Measurements from ENCODE around the gene CHD2. TPM values are rescaled to one million over a fixed set of nuclear protein-coding genes. Genes with fewer than 3 reads are reported as not detected.

Gene CHD2
- total and polyA plus RNA-seq, 10 of the 15 experiments (the other 5 are each of a cell fraction or from before 2014, with no cell fraction given): 38.1 to 94.7 (median 63.3) TPM

- peak overlapping the region; percentile 27; the same call in 1 of the 2 replicates for H3K4me2 ChIP-seq (ENCODE audit: control insufficient read depth, insufficient read depth)
- no peak for FAIRE-seq
- no peak overlapping the region for H3K27ac ChIP-seq (ENCODE audit: control insufficient read depth, insufficient read depth)
- ChIA-PET SMC1A (ENCODE audit: uncharacterized antibody, unreplicated experiment) (interaction anchor here (2.1 to 16.8 kb wide), 6 partner anchors 9 to 79 kb away, joined by 8 to 252 read pairs (median 24); partner anchors contain the start of gene CHD2), CTCF (interaction anchor here (0.7 to 3.1 kb wide), 5 partner anchors 12 to 80 kb away, joined by 3 to 11 read pairs (median 3); partner anchors contain the start of gene CHD2), POLR2A (interaction anchor here (0.6 to 3.4 kb wide), 7 partner anchors 12 to 56 kb away, joined by 5 to 12 read pairs (median 8); partner anchors contain the start of gene CHD2), RAD21 (ENCODE audit: unreplicated experiment) (interaction anchor here (0.9 to 10.4 kb wide), 5 partner anchors 12 to 78 kb away, joined by 3 to 121 read pairs (median 10); partner anchors contain the start of gene CHD2)
- no peak overlapping the region for H3K9ac ChIP-seq (ENCODE audit: control insufficient read depth, insufficient read depth, low read length)
- H3K36me3 ChIP-seq (ENCODE audit: control insufficient read depth in 2 of 2, insufficient read depth in 2 of 2, low read length in 1 of 2): peaks cover 4 to 42% of the 10 kb centered on the region in 2 experiments; a peak in 3 of 4 replicates
- H2AFZ ChIP-seq (ENCODE audit: control insufficient read depth, low read depth, low read length): no peak overlapping the region
- TF ChIP-seq TBL1XR1 (IDR thresholded peaks at IDR 0.05; ENCODE audit: low read depth, low read length): no peak
- no peak for TF ChIP-seq ZNF274 (IDR thresholded peaks at IDR 0.05; ENCODE audit: insufficient read depth, insufficient read length)
- TF ChIP-seq, protein P1, sequence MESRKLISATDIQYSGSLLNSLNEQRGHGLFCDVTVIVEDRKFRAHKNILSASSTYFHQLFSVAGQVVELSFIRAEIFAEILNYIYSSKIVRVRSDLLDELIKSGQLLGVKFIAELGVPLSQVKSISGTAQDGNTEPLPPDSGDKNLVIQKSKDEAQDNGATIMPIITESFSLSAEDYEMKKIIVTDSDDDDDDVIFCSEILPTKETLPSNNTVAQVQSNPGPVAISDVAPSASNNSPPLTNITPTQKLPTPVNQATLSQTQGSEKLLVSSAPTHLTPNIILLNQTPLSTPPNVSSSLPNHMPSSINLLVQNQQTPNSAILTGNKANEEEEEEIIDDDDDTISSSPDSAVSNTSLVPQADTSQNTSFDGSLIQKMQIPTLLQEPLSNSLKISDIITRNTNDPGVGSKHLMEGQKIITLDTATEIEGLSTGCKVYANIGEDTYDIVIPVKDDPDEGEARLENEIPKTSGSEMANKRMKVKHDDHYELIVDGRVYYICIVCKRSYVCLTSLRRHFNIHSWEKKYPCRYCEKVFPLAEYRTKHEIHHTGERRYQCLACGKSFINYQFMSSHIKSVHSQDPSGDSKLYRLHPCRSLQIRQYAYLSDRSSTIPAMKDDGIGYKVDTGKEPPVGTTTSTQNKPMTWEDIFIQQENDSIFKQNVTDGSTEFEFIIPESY (IDR thresholded peaks at IDR 0.05): no peak
- TF ChIP-seq CHD1 (IDR thresholded peaks at IDR 0.05; ENCODE audit: low read depth, low read length): no peak
- TF ChIP-seq, protein P2, sequence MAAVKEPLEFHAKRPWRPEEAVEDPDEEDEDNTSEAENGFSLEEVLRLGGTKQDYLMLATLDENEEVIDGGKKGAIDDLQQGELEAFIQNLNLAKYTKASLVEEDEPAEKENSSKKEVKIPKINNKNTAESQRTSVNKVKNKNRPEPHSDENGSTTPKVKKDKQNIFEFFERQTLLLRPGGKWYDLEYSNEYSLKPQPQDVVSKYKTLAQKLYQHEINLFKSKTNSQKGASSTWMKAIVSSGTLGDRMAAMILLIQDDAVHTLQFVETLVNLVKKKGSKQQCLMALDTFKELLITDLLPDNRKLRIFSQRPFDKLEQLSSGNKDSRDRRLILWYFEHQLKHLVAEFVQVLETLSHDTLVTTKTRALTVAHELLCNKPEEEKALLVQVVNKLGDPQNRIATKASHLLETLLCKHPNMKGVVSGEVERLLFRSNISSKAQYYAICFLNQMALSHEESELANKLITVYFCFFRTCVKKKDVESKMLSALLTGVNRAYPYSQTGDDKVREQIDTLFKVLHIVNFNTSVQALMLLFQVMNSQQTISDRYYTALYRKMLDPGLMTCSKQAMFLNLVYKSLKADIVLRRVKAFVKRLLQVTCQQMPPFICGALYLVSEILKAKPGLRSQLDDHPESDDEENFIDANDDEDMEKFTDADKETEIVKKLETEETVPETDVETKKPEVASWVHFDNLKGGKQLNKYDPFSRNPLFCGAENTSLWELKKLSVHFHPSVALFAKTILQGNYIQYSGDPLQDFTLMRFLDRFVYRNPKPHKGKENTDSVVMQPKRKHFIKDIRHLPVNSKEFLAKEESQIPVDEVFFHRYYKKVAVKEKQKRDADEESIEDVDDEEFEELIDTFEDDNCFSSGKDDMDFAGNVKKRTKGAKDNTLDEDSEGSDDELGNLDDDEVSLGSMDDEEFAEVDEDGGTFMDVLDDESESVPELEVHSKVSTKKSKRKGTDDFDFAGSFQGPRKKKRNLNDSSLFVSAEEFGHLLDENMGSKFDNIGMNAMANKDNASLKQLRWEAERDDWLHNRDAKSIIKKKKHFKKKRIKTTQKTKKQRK (IDR thresholded peaks at IDR 0.05; ENCODE audit: low read depth, low read length): no peak
- no peak for TF ChIP-seq MEF2B (IDR thresholded peaks at IDR 0.05; ENCODE audit: partially characterized antibody, poor library complexity, severe bottlenecking)
- no peak for TF ChIP-seq SPI1 (IDR thresholded peaks at IDR 0.05; ENCODE audit: borderline replicate concordance, insufficient read depth, low read depth, low read length)
- no TSS peak for BruUV-seq (replicated peaks)
- ATAC-seq: no peak
- no peak for DNase-seq (ENCODE audit: low read depth, low spot score)
- peaks cover 3% of the 10 kb centered on the region; the same call in 1 of the 2 replicates for H3K4me1 ChIP-seq (ENCODE audit: control insufficient read depth, insufficient read depth, low read length)
- 83% methylated on average over 3 of the region's 3 CpGs for WGBS (ENCODE audit: insufficient coverage, insufficient replicate concordance, low lambda C conversion rate, missing lambda C conversion rate)
- peak overlapping the region; percentile 46 for H3K4me3 ChIP-seq
- no peaks in the 10 kb centered on the region for H3K27me3 ChIP-seq (replicated peaks in 1 of 2; ENCODE audit: control insufficient read depth in 2 of 2, insufficient read depth in 2 of 2, low read length in 1 of 2)
- intact Hi-C loops (cut with micrococcal nuclease; ENCODE audit: unreplicated experiment): loop anchor here (2.0 kb wide), 1 partner anchor 13 kb away; the partner anchor contains the start of gene CHD2
- H4K20me1 ChIP-seq (ENCODE audit: control insufficient read depth, insufficient read depth): no peaks in the 10 kb centered on the region
- H3K9me3 ChIP-seq (replicated peaks; ENCODE audit: control insufficient read depth, insufficient read depth, low read length): no peaks in the 10 kb centered on the region; the same call in 1 of the 3 replicates
- in situ Hi-C loops (cut with MboI): loop anchor here (10.0 kb wide), 1 partner anchor 73 kb away; no protein-coding TSS in a partner anchor
- H3K79me2 ChIP-seq (ENCODE audit: control insufficient read depth, insufficient read depth, low read length): peaks cover 96% of the 10 kb centered on the region
These were observed 12.3 kb upstream of the CHD2 start for GRCh38 chr15:92887869-92888268.

All from GM12878 (cell line).